ENCODE measurements around the gene ECHS1.

DNA sequence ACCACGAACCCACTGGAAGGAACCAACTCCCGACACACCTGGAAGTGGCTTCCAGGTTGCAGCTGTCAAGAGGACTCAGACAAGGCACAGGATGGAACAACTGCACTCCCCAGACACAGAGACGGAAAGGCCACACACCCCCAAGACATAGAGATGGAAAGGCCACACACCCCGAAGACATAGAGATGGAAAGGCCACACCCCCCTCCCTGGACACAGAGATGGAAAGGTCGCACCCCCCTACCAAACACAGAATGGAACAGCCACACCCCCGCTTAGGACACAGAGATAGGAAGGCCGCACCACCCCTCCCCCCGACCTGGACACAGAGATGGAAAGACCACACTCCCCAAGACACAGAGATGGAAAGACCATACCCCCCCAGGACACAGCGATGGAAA is 56.9 kb downstream of the ECHS1 start:
- no peak for TF ChIP-seq SIX5 (IDR thresholded peaks at IDR 0.05; ENCODE audit: low read depth, low read length, severe bottlenecking)
- TF ChIP-seq, protein P1, sequence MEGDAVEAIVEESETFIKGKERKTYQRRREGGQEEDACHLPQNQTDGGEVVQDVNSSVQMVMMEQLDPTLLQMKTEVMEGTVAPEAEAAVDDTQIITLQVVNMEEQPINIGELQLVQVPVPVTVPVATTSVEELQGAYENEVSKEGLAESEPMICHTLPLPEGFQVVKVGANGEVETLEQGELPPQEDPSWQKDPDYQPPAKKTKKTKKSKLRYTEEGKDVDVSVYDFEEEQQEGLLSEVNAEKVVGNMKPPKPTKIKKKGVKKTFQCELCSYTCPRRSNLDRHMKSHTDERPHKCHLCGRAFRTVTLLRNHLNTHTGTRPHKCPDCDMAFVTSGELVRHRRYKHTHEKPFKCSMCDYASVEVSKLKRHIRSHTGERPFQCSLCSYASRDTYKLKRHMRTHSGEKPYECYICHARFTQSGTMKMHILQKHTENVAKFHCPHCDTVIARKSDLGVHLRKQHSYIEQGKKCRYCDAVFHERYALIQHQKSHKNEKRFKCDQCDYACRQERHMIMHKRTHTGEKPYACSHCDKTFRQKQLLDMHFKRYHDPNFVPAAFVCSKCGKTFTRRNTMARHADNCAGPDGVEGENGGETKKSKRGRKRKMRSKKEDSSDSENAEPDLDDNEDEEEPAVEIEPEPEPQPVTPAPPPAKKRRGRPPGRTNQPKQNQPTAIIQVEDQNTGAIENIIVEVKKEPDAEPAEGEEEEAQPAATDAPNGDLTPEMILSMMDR (IDR thresholded peaks at IDR 0.05 in 2 of 3, conservative IDR thresholded peaks at IDR 0.05 in 1 of 3; ENCODE audit: control insufficient read depth in 2 of 3, extremely low read depth in 1 of 3, insufficient read depth in 1 of 3, low read depth in 3 of 3, low read length in 3 of 3): no peak
- TF ChIP-seq, protein P2, sequence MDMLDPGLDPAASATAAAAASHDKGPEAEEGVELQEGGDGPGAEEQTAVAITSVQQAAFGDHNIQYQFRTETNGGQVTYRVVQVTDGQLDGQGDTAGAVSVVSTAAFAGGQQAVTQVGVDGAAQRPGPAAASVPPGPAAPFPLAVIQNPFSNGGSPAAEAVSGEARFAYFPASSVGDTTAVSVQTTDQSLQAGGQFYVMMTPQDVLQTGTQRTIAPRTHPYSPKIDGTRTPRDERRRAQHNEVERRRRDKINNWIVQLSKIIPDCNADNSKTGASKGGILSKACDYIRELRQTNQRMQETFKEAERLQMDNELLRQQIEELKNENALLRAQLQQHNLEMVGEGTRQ (IDR thresholded peaks at IDR 0.05; ENCODE audit: borderline replicate concordance, low read depth, low read length): no peak

Data from GM12878 (cell line).